Endothelial cell of umbilical vein (primary cell): ENCODE measurements around the gene CHIC2. TPM values are rescaled to one million over a fixed set of nuclear protein-coding genes. Genes with fewer than 3 reads are reported as not detected.
A peak's percentile ranks its signal among the peaks of the same experiment; 100 is the strongest.

Experiments
- BruUV-seq: library from RNA; stranded (reverse); fragments of 400-500 nt; replicated peaks from 2 replicates; lab custom pipeline; 2021; lab: Mats Ljungman, UMichigan
- CTCF ChIA-PET: fragments of 300-600, 350-600 bp; sonication (Branson Sonifier 250); formaldehyde crosslinking; loops from one replicate; lab custom pipeline; 2021; ENCODE audit warnings: antibody characterized with exemption, inconsistent platforms; lab: Charles Lee
- POLR2A ChIA-PET: fragments of 300-600, 350-600 bp; sonication (Branson Sonifier 250); formaldehyde crosslinking; loops from one replicate; lab custom pipeline; 2021; ENCODE audit warnings: antibody characterized with exemption, inconsistent platforms; lab: Charles Lee
- DNase-seq: peaks from one replicate; pipeline ENCODE4 v3.0.0-alpha.2; 2011; ENCODE audit warnings: low read depth, low spot score
- FAIRE-seq: peaks from 2 replicates; lab custom pipeline; 2011; peaks lifted over from hg19 to GRCh38; lab: Jason Lieb, UNC
- H2AFZ ChIP-seq: 2 replicates; pipeline ENCODE4 v1.6.0; 2012; ENCODE audit warnings: low read depth, low read length, control low read depth, inconsistent platforms
- H3K27ac ChIP-seq: 2 replicates; pipeline ENCODE4 v1.5.1; 2011; ENCODE audit warnings: low read depth, mild to moderate bottlenecking, control low read depth, low read length, moderate library complexity; ENCODE audit not compliant: insufficient read depth
- H3K27me3 ChIP-seq, 2 experiments: 2 replicates each; pipeline versions ENCODE4 v1.6.0 to v1.6.1; 2011; ENCODE audit warnings: low read length in 2 of 2, mixed read lengths in 1 of 2; ENCODE audit not compliant: control insufficient read depth in 2 of 2, insufficient read depth in 2 of 2
- H3K36me3 ChIP-seq, 2 experiments: 2 replicates in 1 of 2; 3 replicates in 1 of 2; pipeline ENCODE4 v1.5.1; 2011; ENCODE audit warnings: low read length in 2 of 2, mild to moderate bottlenecking in 1 of 2, moderate library complexity in 1 of 2; ENCODE audit not compliant: control insufficient read depth in 2 of 2, insufficient read depth in 2 of 2; ENCODE audit errors: extremely low read depth in 1 of 2
- H3K4me1 ChIP-seq: 3 replicates; pipeline ENCODE4 v1.5.1; 2011; ENCODE audit warnings: mild to moderate bottlenecking, low read length; ENCODE audit not compliant: control insufficient read depth, insufficient read depth; ENCODE audit errors: extremely low read depth
- H3K4me2 ChIP-seq: 2 replicates; pipeline ENCODE4 v1.6.1; 2011; ENCODE audit warnings: low read length, control low read depth, mixed read lengths; ENCODE audit not compliant: insufficient read depth
- H3K4me3 ChIP-seq, 3 experiments: fragments of 200-600 bp in 1 of 3; sonication (generic), shearing (Covaris generic) in 1 of 3; replicated peaks in 1 of 3; 2 replicates each; pipeline ENCODE4 v1.5.1; 2011 to 2016; ENCODE audit warnings: control low read depth in 3 of 3, low read length in 3 of 3, mild to moderate bottlenecking in 2 of 3, inconsistent platforms in 1 of 3, low read depth in 1 of 3, moderate library complexity in 1 of 3; ENCODE audit not compliant: insufficient read depth in 1 of 3
- H3K79me2 ChIP-seq: 2 replicates; pipeline ENCODE4 v1.6.0; 2012; ENCODE audit warnings: low read length, inconsistent platforms; ENCODE audit not compliant: control insufficient read depth, insufficient read depth
- H3K9ac ChIP-seq: replicated peaks from 2 replicates; pipeline ENCODE3; 2011; ENCODE audit warnings: low read length, control low read depth; ENCODE audit not compliant: insufficient read depth; ENCODE audit errors: extremely low read depth
- H3K9me1 ChIP-seq: replicated peaks from 3 replicates; pipeline ENCODE4 v1.6.0; 2011; ENCODE audit warnings: mild to moderate bottlenecking, low read length; ENCODE audit not compliant: control insufficient read depth, insufficient read depth; ENCODE audit errors: extremely low read depth
- H3K9me3 ChIP-seq: replicated peaks from 2 replicates; pipeline ENCODE4 v1.5.1; 2012; ENCODE audit warnings: low read length, inconsistent platforms; ENCODE audit not compliant: control insufficient read depth, insufficient read depth
- H4K20me1 ChIP-seq: replicated peaks from 2 replicates; pipeline ENCODE3; 2011; ENCODE audit warnings: mild to moderate bottlenecking, low read length; ENCODE audit not compliant: control insufficient read depth, insufficient read depth; ENCODE audit errors: extremely low read depth
- EZH2 ChIP-seq: IDR thresholded peaks from 2 replicates; pipeline ENCODE4 v1.6.1; 2012; ENCODE audit warnings: borderline replicate concordance, low read depth, mild to moderate bottlenecking, moderate library complexity, low read length, inconsistent platforms; ENCODE audit not compliant: severe bottlenecking
- GATA2 ChIP-seq: IDR thresholded peaks from 2 replicates; pipeline ENCODE4 v1.7.0; 2011; ENCODE audit warnings: low read depth, mild to moderate bottlenecking, moderate library complexity, mixed read lengths, low read length; ENCODE audit not compliant: insufficient read length, insufficient read depth
- POLR2AphosphoS5 ChIP-seq: IDR thresholded peaks from 2 replicates; pipeline ENCODE4 v1.6.1; 2012; ENCODE audit warnings: low read depth, mild to moderate bottlenecking, control low read depth, low read length, moderate library complexity; ENCODE audit not compliant: insufficient read depth
- dilution Hi-C: fragments of 300-500 bp; cut with MboI; formaldehyde crosslinking; loops from one replicate; pipeline ENCODE4 v1.15.0; 2019; ENCODE audit warnings: low sequenced_read_pairs; ENCODE audit not compliant: extremely low pct_ligation_motif_present
- intact Hi-C: fragments of 100-400 bp; cut with micrococcal nuclease; formaldehyde crosslinking; loops from one replicate; pipeline ENCODE4 v1.10.0; 2022
- polyA plus RNA-seq, 4 experiments: library from polyadenylated mRNA; depleted of rRNA in 3 of 4; stranded (reverse) in 3 of 4; unstranded in 1 of 4; fragments of >200 nt; gene quantifications; 2 replicates each; pipeline versions ENCODE4 v1.2.1 to v1.2.3, GENCODE V29; 2011 to 2012; ENCODE audit warnings: missing spikeins in 1 of 4
- total RNA-seq: library from RNA; stranded (reverse); gene quantifications from 2 replicates; pipeline ENCODE4 v1.2.3, GENCODE V29; 2021
- TF ChIP-seq, protein P1 (sequence below), 2 donors: IDR thresholded peaks; 1 replicate in 1 of 2; 2 replicates in 1 of 2; pipeline ENCODE4 v1.5.1; 2011; ENCODE audit warnings: low read length in 2 of 2, mild to moderate bottlenecking in 2 of 2, moderate library complexity in 2 of 2, control low read depth in 1 of 2, inconsistent platforms in 1 of 2, low read depth in 1 of 2; ENCODE audit not compliant: insufficient read depth in 1 of 2; ENCODE audit errors: extremely low read depth in 1 of 2

CHIC2 gene
- total and polyA plus RNA-seq, 2 donors (not counting 3 experiments of a cell fraction or from before 2014, with no cell fraction given), result 27.4 to 43.3 TPM

DNA sequence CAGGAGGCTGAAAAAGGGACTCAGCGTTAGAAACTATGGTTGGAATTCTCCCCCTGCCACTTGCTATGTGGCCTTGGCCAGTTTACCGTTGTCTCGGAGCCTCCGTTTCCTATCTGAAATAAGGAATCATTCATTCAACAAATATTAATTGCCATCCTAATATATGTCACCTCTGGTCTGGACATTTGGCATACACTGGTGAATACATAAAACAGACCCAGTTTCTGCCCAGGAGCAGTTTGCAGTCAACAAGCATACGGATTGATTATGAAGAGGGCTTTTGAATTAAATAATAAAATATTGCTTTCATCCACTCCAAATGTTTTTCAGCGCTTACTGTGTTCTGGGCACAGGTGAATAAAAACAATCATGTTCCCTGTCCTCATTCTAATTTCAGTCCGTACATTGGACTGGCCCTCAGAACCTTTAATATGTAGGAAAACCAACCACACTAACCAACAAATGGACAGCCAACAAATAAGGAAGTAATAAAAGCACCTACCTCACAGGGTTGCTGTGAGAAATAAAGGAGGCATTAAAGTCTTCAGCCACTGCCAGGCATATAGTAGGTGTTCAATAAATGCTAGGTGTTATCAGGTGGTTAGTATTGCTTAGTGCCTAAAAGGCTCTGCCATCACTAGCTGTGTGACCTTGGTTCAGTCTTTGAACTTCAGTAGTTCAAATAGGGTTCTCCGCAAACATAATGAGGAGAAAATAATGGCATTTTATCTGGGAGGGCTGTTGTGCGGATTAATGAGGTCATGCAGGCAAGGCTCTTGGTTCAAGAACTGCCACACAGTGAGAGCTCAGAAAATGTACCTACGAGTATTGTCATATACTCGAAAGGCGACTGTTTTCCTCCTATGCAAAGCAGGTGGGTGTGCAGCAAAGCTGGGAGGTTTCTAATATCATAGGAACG, 28.3 kb upstream of the CHIC2 start:
- peak overlapping the region; percentile 63 for H3K4me2 ChIP-seq
- FAIRE-seq (no peak), DNase-seq (no peak)
- dilution Hi-C loops (no loop called here), intact Hi-C loops (no loop called here)
- TF ChIP-seq, protein P1, sequence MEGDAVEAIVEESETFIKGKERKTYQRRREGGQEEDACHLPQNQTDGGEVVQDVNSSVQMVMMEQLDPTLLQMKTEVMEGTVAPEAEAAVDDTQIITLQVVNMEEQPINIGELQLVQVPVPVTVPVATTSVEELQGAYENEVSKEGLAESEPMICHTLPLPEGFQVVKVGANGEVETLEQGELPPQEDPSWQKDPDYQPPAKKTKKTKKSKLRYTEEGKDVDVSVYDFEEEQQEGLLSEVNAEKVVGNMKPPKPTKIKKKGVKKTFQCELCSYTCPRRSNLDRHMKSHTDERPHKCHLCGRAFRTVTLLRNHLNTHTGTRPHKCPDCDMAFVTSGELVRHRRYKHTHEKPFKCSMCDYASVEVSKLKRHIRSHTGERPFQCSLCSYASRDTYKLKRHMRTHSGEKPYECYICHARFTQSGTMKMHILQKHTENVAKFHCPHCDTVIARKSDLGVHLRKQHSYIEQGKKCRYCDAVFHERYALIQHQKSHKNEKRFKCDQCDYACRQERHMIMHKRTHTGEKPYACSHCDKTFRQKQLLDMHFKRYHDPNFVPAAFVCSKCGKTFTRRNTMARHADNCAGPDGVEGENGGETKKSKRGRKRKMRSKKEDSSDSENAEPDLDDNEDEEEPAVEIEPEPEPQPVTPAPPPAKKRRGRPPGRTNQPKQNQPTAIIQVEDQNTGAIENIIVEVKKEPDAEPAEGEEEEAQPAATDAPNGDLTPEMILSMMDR (IDR thresholded peaks at IDR 0.05; ENCODE audit: extremely low read depth in 1 of 2, insufficient read depth in 1 of 2, low read depth in 1 of 2, low read length in 2 of 2), result no peak
- TF ChIP-seq EZH2 (peak; percentile 27), POLR2AphosphoS5 (no peak), GATA2 (no peak)
- peaks cover 34 to 42% of the 10 kb centered on the region in 2 experiments for H3K27me3 ChIP-seq
- H3K4me3 ChIP-seq, result peak overlapping the region; percentile 1 to 46 (median 41)
- H3K36me3 ChIP-seq, result no peaks in the 10 kb centered on the region
- POLR2A ChIA-PET, result no interaction called here
- no peaks in the 10 kb centered on the region for H3K9me1 ChIP-seq
- BruUV-seq, result no TSS peak
- H3K27ac ChIP-seq, result no peak overlapping the region
- H4K20me1 ChIP-seq, result no peaks in the 10 kb centered on the region
- no peak overlapping the region for H3K9ac ChIP-seq
- no peaks in the 10 kb centered on the region for H3K79me2 ChIP-seq
- H3K4me1 ChIP-seq, result peaks cover 5% of the 10 kb centered on the region
- H2AFZ ChIP-seq, result peak overlapping the region; percentile 32
- no peaks in the 10 kb centered on the region for H3K9me3 ChIP-seq
- CTCF ChIA-PET, result interaction anchor here (1.2 to 1.8 kb wide), 2 partner anchors 11 to 27 kb away, joined by 3 to 5 read pairs; no protein-coding TSS in a partner anchor
